HG03025 (cell line): Measurements from ENCODE around the gene TMEM179.

Experiments used
- ATAC-seq: cut with Tn5 transposase; IDR thresholded peaks from one replicate; pipeline ENCODE4 v1.9.1; 2021; ENCODE audit warnings: mild to moderate bottlenecking, moderate library complexity; ENCODE audit not compliant: unreplicated experiment, low FRiP score

TMEM179 gene

DNA sequence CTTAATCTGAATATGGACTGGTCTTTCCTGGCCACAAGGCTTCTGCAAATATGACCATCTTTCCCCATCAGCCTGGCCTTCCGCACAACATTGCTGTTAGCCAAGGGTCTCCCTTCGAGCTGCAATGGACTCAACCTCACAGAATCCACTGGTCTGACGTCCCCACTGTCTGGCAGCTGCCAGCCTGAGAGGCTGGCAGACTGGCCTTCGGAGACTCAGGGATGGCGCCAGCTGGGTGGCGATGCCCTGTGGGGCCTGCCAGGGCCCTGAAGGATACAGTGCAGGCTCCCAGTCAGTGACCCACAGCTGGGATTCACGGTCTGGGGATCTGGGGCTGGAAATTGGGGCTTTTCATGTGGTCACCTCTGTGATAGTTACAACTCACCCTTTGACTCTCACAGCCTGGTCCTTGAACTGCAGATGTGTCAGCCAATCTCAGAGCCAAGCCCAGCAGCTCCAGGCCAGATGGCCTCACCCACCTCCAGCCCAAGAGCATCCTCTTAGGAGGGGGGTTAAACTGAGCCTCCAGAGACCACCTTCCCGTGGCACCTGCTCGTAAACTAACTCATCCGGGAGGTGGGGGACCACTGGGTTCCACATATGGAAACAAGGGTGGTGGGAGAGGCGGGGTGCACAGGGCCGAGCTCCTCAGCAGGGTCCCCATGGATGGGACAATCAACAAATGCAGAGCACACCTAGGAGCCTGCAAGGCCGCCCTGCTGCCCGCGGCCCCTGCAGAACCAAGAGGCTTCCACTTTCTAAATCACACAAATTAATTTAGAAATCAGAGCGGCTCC lies 46.1 kb downstream of the TMEM179 start:
- no peak for ATAC-seq

DNA sequence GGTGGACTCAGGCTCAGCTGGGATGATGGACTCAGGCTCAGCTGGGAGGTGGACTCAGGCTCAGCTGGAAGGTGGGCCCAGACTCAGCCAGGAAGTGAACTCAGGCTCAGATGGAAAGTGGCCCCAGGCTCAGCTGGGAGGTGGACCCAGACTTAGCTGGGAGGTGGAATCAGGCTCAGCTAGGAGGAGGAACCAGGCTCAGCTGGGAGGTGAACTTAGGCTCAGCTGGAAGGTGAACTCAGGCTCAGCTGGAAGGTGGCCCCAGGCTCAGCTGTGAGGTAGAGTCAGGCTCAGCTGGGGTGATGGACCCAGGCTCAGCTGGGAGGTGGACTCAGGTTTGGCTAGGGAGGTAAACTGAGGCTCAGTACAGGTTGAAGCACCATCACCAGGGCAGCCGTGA lies 46.8 kb downstream of the TMEM179 start:
- ATAC-seq, result no peak

GRCh38 chr14:104557086-104557485 lies 47.5 kb downstream of the TMEM179 start:
- ATAC-seq, result no peak

GRCh38 chr14:104556256-104557021 lies 48.1 kb downstream of the TMEM179 start:
- no peak for ATAC-seq

GRCh38 chr14:104555430-104556255 lies 48.9 kb downstream of the TMEM179 start:
- ATAC-seq, result no peak

DNA sequence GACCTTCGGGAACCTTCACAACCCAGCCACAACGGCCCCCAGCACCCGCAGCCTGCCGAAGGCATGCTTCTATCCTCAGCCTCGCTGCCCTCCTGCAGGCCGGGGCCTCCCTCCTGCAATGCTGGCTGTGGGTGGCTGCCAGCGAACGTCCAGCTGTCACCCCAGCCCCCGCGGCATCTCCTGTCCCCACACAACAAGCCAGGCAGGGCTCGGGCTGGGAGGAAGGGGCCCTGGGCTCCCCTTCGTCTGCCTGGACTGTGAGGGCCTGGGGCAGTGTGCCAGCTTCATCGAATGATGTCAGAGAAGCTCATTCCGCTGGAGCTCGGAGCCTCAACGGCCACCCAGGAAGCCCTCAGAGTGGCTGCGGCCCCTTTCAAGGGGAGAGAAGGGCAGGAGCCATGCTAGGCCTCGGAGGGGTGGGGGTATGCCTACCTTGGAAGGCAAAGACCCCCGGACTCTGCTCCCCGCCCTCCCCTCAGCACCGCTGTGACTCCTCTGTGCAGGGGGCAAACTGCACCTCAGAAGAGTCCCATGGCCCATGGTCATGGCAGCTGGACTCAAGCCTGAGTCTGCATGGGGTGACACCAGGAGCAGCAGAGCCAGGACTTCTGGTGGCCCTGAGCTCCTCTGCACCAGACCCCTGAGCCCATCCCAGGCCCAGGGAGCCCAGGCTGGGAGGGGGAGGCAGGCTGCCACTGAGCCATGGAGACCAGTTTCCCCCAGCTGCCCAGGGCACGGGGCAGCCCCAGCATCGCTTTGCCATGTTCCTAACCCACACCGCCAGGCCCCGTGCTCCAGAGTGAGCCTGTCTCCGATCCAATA lies 49.8 kb downstream of the TMEM179 start:
- no peak for ATAC-seq

GRCh38 chr14:104554088-104554607 lies 50.4 kb downstream of the TMEM179 start:
- ATAC-seq, result no peak

DNA sequence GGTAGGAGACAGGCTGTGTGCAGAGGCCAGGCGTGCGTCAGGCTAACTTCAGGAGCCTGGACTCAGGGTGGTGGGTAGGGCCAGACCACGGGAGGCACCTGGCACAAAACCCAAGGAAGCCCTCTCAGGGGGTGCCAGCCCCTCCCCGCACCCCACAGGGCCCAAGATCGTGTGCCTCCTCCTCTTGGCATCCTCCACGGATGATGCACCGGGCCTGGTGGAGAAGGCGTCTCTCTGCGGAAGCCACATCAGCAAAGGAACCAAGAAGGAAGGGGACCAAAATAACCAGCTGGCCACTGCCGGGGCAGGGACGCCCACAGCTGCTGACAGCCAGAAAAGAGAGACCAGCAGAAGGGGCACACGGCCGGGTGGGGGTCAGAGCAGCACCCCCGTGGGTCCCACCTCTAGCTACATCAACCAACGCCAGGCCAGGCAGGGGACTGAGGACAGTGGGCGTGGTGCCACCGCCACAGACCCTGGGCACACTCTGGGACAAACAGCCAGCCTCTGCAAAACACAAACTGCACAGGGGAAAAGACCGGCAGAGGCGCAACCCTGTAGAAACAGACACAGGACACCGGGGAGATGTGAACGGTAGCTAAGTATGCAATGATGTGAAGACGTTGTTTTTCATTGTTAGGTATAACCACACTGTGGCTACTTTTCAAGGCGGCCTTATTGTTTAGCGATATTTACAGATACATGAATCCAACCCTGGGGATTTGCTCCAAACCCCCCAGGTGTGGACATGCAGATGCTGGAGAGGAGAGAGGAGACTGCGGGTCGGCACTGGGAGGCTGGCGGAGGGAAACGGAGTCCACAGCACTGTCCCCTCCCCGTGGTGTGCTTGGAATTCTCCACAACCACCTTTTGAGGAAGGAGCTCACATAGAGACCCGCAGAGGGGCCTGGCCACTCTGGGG lies 51.1 kb downstream of the TMEM179 start:
- no peak for ATAC-seq

DNA sequence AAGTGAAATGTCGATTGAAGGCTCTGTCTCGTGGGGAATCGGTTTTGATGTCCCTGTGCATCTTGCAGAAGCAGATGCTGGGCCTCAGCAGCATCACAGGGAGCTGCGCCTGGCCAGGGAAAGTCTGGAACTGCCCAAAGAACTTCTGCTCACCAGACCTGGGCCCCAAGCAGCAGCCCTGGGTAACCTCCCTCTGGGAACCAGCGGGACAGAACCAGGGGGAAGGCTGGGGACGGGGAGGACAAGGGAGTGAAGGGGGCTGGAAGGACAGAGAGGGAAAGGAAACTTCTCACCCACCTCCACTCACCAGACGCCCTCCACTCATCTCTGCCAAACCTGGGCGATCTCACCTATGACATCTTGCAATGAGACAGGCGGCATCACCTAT lies 51.8 kb downstream of the TMEM179 start:
- no peak for ATAC-seq

GRCh38 chr14:104551851-104552737 lies 52.5 kb downstream of the TMEM179 start:
- ATAC-seq, result no peak

GRCh38 chr14:104550861-104551728 lies 53.5 kb downstream of the TMEM179 start:
- no peak for ATAC-seq

GRCh38 chr14:104550340-104550860 lies 54.2 kb downstream of the TMEM179 start:
- no peak for ATAC-seq

GRCh38 chr14:104549536-104550339 lies 54.8 kb downstream of the TMEM179 start:
- ATAC-seq, result no peak

DNA sequence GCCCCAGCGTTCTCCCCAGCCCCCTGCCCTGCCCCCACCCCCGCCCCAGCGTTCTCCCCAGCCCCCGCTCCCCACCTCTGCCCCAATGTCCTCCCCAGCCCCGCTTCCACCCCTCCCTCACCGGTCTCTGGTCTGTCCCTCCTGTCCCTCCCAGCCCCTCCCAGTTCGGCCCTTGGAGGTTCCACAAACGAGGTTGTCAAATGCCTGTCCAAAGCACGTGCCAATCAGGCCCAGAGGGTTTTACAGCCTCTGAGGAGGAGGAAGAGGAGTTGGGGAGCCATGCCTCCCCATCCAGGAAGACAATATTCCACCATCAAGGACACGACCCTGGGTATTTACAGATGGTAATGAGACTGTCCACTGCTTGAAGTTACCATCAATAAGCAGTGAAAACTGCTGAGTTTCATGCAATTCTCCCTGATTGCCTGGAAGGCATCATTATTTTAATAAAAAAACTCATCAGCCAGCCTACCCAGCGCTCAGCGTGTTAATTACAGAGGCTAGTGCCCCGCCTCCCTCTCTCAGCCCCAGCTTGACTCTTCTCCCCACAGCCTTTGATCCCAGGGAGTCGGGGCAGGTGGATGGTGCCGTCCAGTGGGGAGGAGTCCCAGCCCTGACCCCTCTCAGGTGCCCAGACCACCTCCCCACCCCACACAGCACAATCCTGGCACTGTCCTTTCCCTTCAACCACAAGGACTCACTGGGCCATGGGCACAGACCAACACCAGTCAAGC lies 55.6 kb downstream of the TMEM179 start:
- no peak for ATAC-seq

DNA sequence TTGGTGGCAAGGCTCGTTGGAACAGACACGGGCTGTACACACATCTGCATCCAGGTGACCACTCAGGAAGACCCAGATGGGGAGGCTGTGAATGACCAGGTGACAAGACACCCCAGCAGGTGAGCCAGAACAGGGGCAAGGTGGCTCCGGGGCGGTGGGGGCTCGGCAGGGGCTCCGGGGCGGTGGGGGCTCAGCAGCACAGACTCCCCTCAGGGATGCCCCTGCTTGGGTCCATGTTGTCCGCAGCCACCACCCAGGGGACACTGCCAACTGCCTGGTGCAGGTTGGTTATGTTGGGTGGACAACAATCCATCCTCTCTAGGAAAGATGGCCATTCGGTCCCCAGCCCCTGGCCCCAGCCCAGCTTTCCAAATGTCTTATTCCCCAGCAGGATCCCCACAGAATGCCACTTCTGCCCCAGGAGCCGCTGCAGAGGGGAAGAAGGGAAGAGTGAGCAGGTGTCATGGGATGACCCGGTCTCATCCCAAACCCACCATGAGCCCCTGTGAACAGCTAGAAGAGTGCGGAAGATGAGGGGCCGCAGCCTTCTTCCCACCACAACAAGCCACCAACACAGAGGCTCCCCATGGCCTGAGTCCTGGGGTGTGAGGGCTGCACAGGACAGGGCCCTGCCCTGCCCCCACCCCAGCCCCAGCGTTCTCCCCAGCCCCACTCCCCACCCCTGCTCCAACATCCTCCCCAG lies 56.4 kb downstream of the TMEM179 start:
- ATAC-seq, result no peak
